Loucy (cell line): Measurements from ENCODE around the gene NHSL1.

Experiments
- H2AFZ ChIP-seq: fragments of 200-600 bp; sonication (generic); 2 replicates; pipeline ENCODE4 v1.6.0; 2016; ENCODE audit warnings: antibody characterized with exemption, mild to moderate bottlenecking, low read length, moderate library complexity
- H3F3A ChIP-seq: fragments of 200-600 bp; 2 replicates; pipeline ENCODE4 v1.6.0; 2016; ENCODE audit warnings: antibody characterized with exemption, low read depth, mild to moderate bottlenecking
- H3K27me3 ChIP-seq: fragments of 200-600 bp; sonication (generic); 2 replicates; pipeline ENCODE4 v1.6.1; 2014; ENCODE audit warnings: low read length, mild to moderate bottlenecking; ENCODE audit not compliant: insufficient read depth, poor library complexity, severe bottlenecking
- H3K36me3 ChIP-seq: fragments of 200-600 bp; sonication (generic); 2 replicates; pipeline ENCODE4 v1.6.1; 2016; ENCODE audit warnings: low read length; ENCODE audit not compliant: insufficient read depth
- H3K4me1 ChIP-seq: fragments of 200-600 bp; sonication (generic); 2 replicates; pipeline ENCODE4 v1.5.1; 2014; ENCODE audit warnings: low read length, mild to moderate bottlenecking; ENCODE audit not compliant: insufficient read depth, poor library complexity, severe bottlenecking
- H3K4me2 ChIP-seq: fragments of 200-600 bp; sonication (generic); 2 replicates; pipeline ENCODE4 v1.6.0; 2014; ENCODE audit warnings: antibody characterized with exemption, low read length, low read depth, mild to moderate bottlenecking; ENCODE audit not compliant: poor library complexity, severe bottlenecking
- H3K4me3 ChIP-seq: fragments of 200-600 bp; sonication (generic); 2 replicates; pipeline ENCODE4 v1.5.1; 2014; ENCODE audit warnings: low read length, mild to moderate bottlenecking, mixed read lengths; ENCODE audit not compliant: poor library complexity, severe bottlenecking
- H3K79me2 ChIP-seq: fragments of 200-600 bp; sonication (generic); 2 replicates; pipeline ENCODE4 v1.6.1; 2014; ENCODE audit warnings: low read length; ENCODE audit not compliant: insufficient read depth
- H3K9ac ChIP-seq: fragments of 200-600 bp; sonication (generic); 2 replicates; pipeline ENCODE4 v1.6.0; 2014; ENCODE audit warnings: mild to moderate bottlenecking, low read depth, low read length, moderate library complexity; ENCODE audit not compliant: poor library complexity, severe bottlenecking
- H3K9me2 ChIP-seq: fragments of 200-600 bp; sonication (generic); replicated peaks from 2 replicates; pipeline ENCODE4 v1.6.1; 2016; ENCODE audit warnings: low read depth, low read length, mixed read lengths
- H3K9me3 ChIP-seq: fragments of 200-600 bp; sonication (generic); 2 replicates; pipeline ENCODE4 v1.6.1; 2014; ENCODE audit warnings: mild to moderate bottlenecking, antibody characterized with exemption, low read length, low read depth; ENCODE audit not compliant: insufficient read depth
- H4K20me1 ChIP-seq: fragments of 200-600 bp; sonication (generic); 2 replicates; pipeline ENCODE4 v1.6.0; 2014; ENCODE audit warnings: antibody characterized with exemption, low read length, mild to moderate bottlenecking; ENCODE audit not compliant: insufficient read depth, poor library complexity, severe bottlenecking
- CTCF ChIP-seq: fragments of 200-600 bp; sonication (generic); conservative IDR thresholded peaks from 2 replicates; pipeline ENCODE4 v1.5.1; 2014; ENCODE audit warnings: mild to moderate bottlenecking, antibody characterized with exemption, low read length
- EZH2phosphoT487 ChIP-seq: fragments of 200-600 bp; IDR thresholded peaks from 2 replicates; pipeline ENCODE4 v1.6.1; 2018; ENCODE audit warnings: antibody characterized with exemption, mild to moderate bottlenecking, moderate library complexity, borderline replicate concordance

Gene NHSL1

GRCh38 chr6:138500045-138500665, 861 bp upstream of the NHSL1 start:
- TF ChIP-seq CTCF (no peak), EZH2phosphoT487 (no peak)
- Histone ChIP-seq H3K4me1 (peaks cover 16% of the 10 kb centered on the region), H2AFZ (no peak overlapping the region), H3F3A (no peaks in the 10 kb centered on the region), H3K4me2 (no peak overlapping the region), H3K9me2 (no peaks in the 10 kb centered on the region), H4K20me1 (no peaks in the 10 kb centered on the region), H3K79me2 (no peaks in the 10 kb centered on the region), H3K27me3 (no peaks in the 10 kb centered on the region), H3K36me3 (no peaks in the 10 kb centered on the region), H3K4me3 (no peak overlapping the region), H3K9me3 (no peaks in the 10 kb centered on the region), H3K9ac (no peak overlapping the region)

- H3K27me3 ChIP-seq: no peaks in the 10 kb centered on the region
- no peak overlapping the region for H3K9ac ChIP-seq
- no peak overlapping the region for H3K4me3 ChIP-seq
- no peak for TF ChIP-seq CTCF
- TF ChIP-seq EZH2phosphoT487: no peak
- H3K79me2 ChIP-seq: no peaks in the 10 kb centered on the region
- no peaks in the 10 kb centered on the region for H3K9me3 ChIP-seq
- no peaks in the 10 kb centered on the region for H3K9me2 ChIP-seq
- H3K4me1 ChIP-seq: peaks cover 2% of the 10 kb centered on the region
- H2AFZ ChIP-seq: no peak overlapping the region
- H3F3A ChIP-seq: no peaks in the 10 kb centered on the region
- H4K20me1 ChIP-seq: no peaks in the 10 kb centered on the region
- no peak overlapping the region for H3K4me2 ChIP-seq
- H3K36me3 ChIP-seq: no peaks in the 10 kb centered on the region
Measured at GRCh38 chr6:138498629-138499302, 528 bp downstream of the NHSL1 start.

GRCh38 chr6:138497286-138497685, 2.0 kb downstream of the NHSL1 start:
- no peaks in the 10 kb centered on the region for H3K9me3 ChIP-seq
- TF ChIP-seq EZH2phosphoT487 (no peak), CTCF (no peak)
- H2AFZ ChIP-seq: no peak overlapping the region
- H3K79me2 ChIP-seq: no peaks in the 10 kb centered on the region
- H3K36me3 ChIP-seq: no peaks in the 10 kb centered on the region
- H3F3A ChIP-seq: no peaks in the 10 kb centered on the region
- H4K20me1 ChIP-seq: no peaks in the 10 kb centered on the region
- H3K4me2 ChIP-seq: no peak overlapping the region
- H3K9me2 ChIP-seq: no peaks in the 10 kb centered on the region
- no peaks in the 10 kb centered on the region for H3K27me3 ChIP-seq
- no peak overlapping the region for H3K9ac ChIP-seq
- no peak overlapping the region for H3K4me3 ChIP-seq
- no peaks in the 10 kb centered on the region for H3K4me1 ChIP-seq
